Fibroblast of mammary gland (primary cell): ENCODE data around the gene ATM.

Experiments
- DNase-seq: peaks from one replicate; pipeline ENCODE4 v3.0.0-alpha.2; 2010; ENCODE audit warnings: low read depth
- H3K4me3 ChIP-seq: 2 replicates; pipeline ENCODE4 v1.5.1; 2011; ENCODE audit warnings: low read depth, mild to moderate bottlenecking, low read length, moderate library complexity; ENCODE audit not compliant: control insufficient read depth
- CTCF ChIP-seq: conservative IDR thresholded peaks from 2 replicates; pipeline ENCODE4 v1.5.1; 2011; ENCODE audit warnings: low read depth, low read length, inconsistent platforms; ENCODE audit not compliant: control insufficient read depth, insufficient read depth

ATM gene

GRCh38 chr11:108224911-108225786, 2.3 kb downstream of the ATM start:
- TF ChIP-seq CTCF: no peak
- H3K4me3 ChIP-seq: peak overlapping the region; percentile 93
- DNase-seq: no peak

GRCh38 chr11:108226036-108226435, 3.2 kb downstream of the ATM start:
- DNase-seq: no peak
- no peak for TF ChIP-seq CTCF
- H3K4me3 ChIP-seq: no peak overlapping the region

- TF ChIP-seq CTCF: no peak
- H3K4me3 ChIP-seq: no peak overlapping the region
- no peak for DNase-seq
These were observed 5.4 kb downstream of the ATM start for GRCh38 chr11:108228251-108228650.

- DNase-seq: no peak
- TF ChIP-seq CTCF: no peak
- no peak overlapping the region for H3K4me3 ChIP-seq
These were observed 10.5 kb downstream of the ATM start for GRCh38 chr11:108233277-108233945.

- no peak overlapping the region for H3K4me3 ChIP-seq
- no peak for TF ChIP-seq CTCF
- DNase-seq: no peak
These were observed 12.3 kb downstream of the ATM start for GRCh38 chr11:108235192-108235591.

GRCh38 chr11:108235633-108236032, 12.8 kb downstream of the ATM start:
- TF ChIP-seq CTCF: no peak
- no peak for DNase-seq
- H3K4me3 ChIP-seq: no peak overlapping the region
